ENCODE data around the gene VPS52. TPM values are rescaled to one million over a fixed set of nuclear protein-coding genes. Genes with fewer than 3 reads are reported as not detected.

The VPS52 gene
- total RNA-seq, 1 donor from 2014 or later: 30.6 TPM

GRCh38 chr6:33204165-33204414, 67.6 kb downstream of the VPS52 start:
- H3K79me2 ChIP-seq (ENCODE audit: insufficient read depth, low read length): peaks cover 64% of the 10 kb centered on the region
- H4K20me1 ChIP-seq (ENCODE audit: insufficient read depth, low read length): peaks cover 42% of the 10 kb centered on the region
- peak overlapping the region; percentile 96 for H3K27ac ChIP-seq (ENCODE audit: low read depth, low read length)
- no peaks in the 10 kb centered on the region for H3K9me3 ChIP-seq (ENCODE audit: insufficient read depth, low read depth, low read length)
- H3K4me3 Mint-ChIP-seq (ENCODE audit: unreplicated experiment): peak overlapping the region; percentile 99
- peaks cover 25% of the 10 kb centered on the region for H3K36me3 ChIP-seq (ENCODE audit: insufficient read depth, low read length)
- peak overlapping the region; percentile 96 for H3K4me2 ChIP-seq (ENCODE audit: low read length)
- peaks cover 24% of the 10 kb centered on the region for H3K36me3 Mint-ChIP-seq (ENCODE audit: low read depth, unreplicated experiment)
- DNase-seq (ENCODE audit: low read depth) (no peak), FAIRE-seq (no peak)
- no peak overlapping the region for H2AFZ ChIP-seq (ENCODE audit: low read depth, low read length)
- peak overlapping the region; percentile 80 for H3K27ac Mint-ChIP-seq (ENCODE audit: unreplicated experiment)
- peaks cover 63% of the 10 kb centered on the region for H3K4me1 ChIP-seq (ENCODE audit: insufficient read depth, low read length)
- H3K4me3 ChIP-seq (ENCODE audit: insufficient read depth, low read depth, low read length): no peak overlapping the region
- peaks cover 47% of the 10 kb centered on the region for H3K4me1 Mint-ChIP-seq (ENCODE audit: low read depth, unreplicated experiment)
- no peaks in the 10 kb centered on the region for H3K27me3 ChIP-seq (ENCODE audit: insufficient read depth, low read length)
- no peaks in the 10 kb centered on the region for H3K27me3 Mint-ChIP-seq (ENCODE audit: low read depth, unreplicated experiment)
- H3K9ac ChIP-seq (ENCODE audit: low read length): peak overlapping the region; percentile 100
- H3K9me3 Mint-ChIP-seq (ENCODE audit: unreplicated experiment): peaks cover 5% of the 10 kb centered on the region
- TF ChIP-seq CTCF (IDR thresholded peaks at IDR 0.05; ENCODE audit: insufficient read depth, low read depth, low read length): no peak
- no peak for TF ChIP-seq EZH2 (IDR thresholded peaks at IDR 0.05; ENCODE audit: insufficient read depth, low read length)

GRCh38 chr6:33203443-33204164, 68.1 kb downstream of the VPS52 start:
- FAIRE-seq (no peak), DNase-seq (ENCODE audit: low read depth) (no peak)
- H3K27me3 ChIP-seq (ENCODE audit: insufficient read depth, low read length): no peaks in the 10 kb centered on the region
- no peak overlapping the region for H3K4me3 ChIP-seq (ENCODE audit: insufficient read depth, low read depth, low read length)
- H3K9me3 ChIP-seq (ENCODE audit: insufficient read depth, low read depth, low read length): no peaks in the 10 kb centered on the region
- peak overlapping the region; percentile 99 for H3K4me3 Mint-ChIP-seq (ENCODE audit: unreplicated experiment)
- TF ChIP-seq EZH2 (IDR thresholded peaks at IDR 0.05; ENCODE audit: insufficient read depth, low read length): no peak
- TF ChIP-seq CTCF (IDR thresholded peaks at IDR 0.05; ENCODE audit: insufficient read depth, low read depth, low read length): no peak
- H3K36me3 ChIP-seq (ENCODE audit: insufficient read depth, low read length): peaks cover 25% of the 10 kb centered on the region
- peak overlapping the region; percentile 96 for H3K27ac ChIP-seq (ENCODE audit: low read depth, low read length)
- H3K27ac Mint-ChIP-seq (ENCODE audit: unreplicated experiment): peak overlapping the region; percentile 80
- peaks cover 42% of the 10 kb centered on the region for H4K20me1 ChIP-seq (ENCODE audit: insufficient read depth, low read length)
- peaks cover 5% of the 10 kb centered on the region for H3K9me3 Mint-ChIP-seq (ENCODE audit: unreplicated experiment)
- H3K4me1 Mint-ChIP-seq (ENCODE audit: low read depth, unreplicated experiment): peaks cover 48% of the 10 kb centered on the region
- H3K27me3 Mint-ChIP-seq (ENCODE audit: low read depth, unreplicated experiment): no peaks in the 10 kb centered on the region
- H3K36me3 Mint-ChIP-seq (ENCODE audit: low read depth, unreplicated experiment): peaks cover 24% of the 10 kb centered on the region
- H3K79me2 ChIP-seq (ENCODE audit: insufficient read depth, low read length): peaks cover 63% of the 10 kb centered on the region
- H2AFZ ChIP-seq (ENCODE audit: low read depth, low read length): no peak overlapping the region
- H3K4me2 ChIP-seq (ENCODE audit: low read length): peak overlapping the region; percentile 96
- H3K4me1 ChIP-seq (ENCODE audit: insufficient read depth, low read length): peaks cover 64% of the 10 kb centered on the region
- H3K9ac ChIP-seq (ENCODE audit: low read length): peak overlapping the region; percentile 100

GRCh38 chr6:33202799-33203198, 68.9 kb downstream of the VPS52 start:
- H3K27me3 Mint-ChIP-seq (ENCODE audit: low read depth, unreplicated experiment): no peaks in the 10 kb centered on the region
- Histone ChIP-seq H2AFZ (ENCODE audit: low read depth, low read length) (no peak overlapping the region), H4K20me1 (ENCODE audit: insufficient read depth, low read length) (peaks cover 50% of the 10 kb centered on the region), H3K9ac (ENCODE audit: low read length) (peak overlapping the region; percentile 100), H3K79me2 (ENCODE audit: insufficient read depth, low read length) (peaks cover 67% of the 10 kb centered on the region), H3K9me3 (ENCODE audit: insufficient read depth, low read depth, low read length) (no peaks in the 10 kb centered on the region), H3K4me3 (ENCODE audit: insufficient read depth, low read depth, low read length) (peak overlapping the region; percentile 98), H3K36me3 (ENCODE audit: insufficient read depth, low read length) (peaks cover 25% of the 10 kb centered on the region), H3K4me2 (ENCODE audit: low read length) (peak overlapping the region; percentile 96), H3K27me3 (ENCODE audit: insufficient read depth, low read length) (no peaks in the 10 kb centered on the region), H3K27ac (ENCODE audit: low read depth, low read length) (no peak overlapping the region), H3K4me1 (ENCODE audit: insufficient read depth, low read length) (peaks cover 64% of the 10 kb centered on the region)
- no peak for DNase-seq (ENCODE audit: low read depth)
- peaks cover 24% of the 10 kb centered on the region for H3K36me3 Mint-ChIP-seq (ENCODE audit: low read depth, unreplicated experiment)
- peak overlapping the region; percentile 99 for H3K4me3 Mint-ChIP-seq (ENCODE audit: unreplicated experiment)
- H3K4me1 Mint-ChIP-seq (ENCODE audit: low read depth, unreplicated experiment): peaks cover 48% of the 10 kb centered on the region
- TF ChIP-seq EZH2 (IDR thresholded peaks at IDR 0.05; ENCODE audit: insufficient read depth, low read length): no peak
- no peak for TF ChIP-seq CTCF (IDR thresholded peaks at IDR 0.05; ENCODE audit: insufficient read depth, low read depth, low read length)
- FAIRE-seq: no peak
- peaks cover 5% of the 10 kb centered on the region for H3K9me3 Mint-ChIP-seq (ENCODE audit: unreplicated experiment)
- peak overlapping the region; percentile 22 for H3K27ac Mint-ChIP-seq (ENCODE audit: unreplicated experiment)

Measured in astrocyte (in vitro differentiated cells and primary cell).